ENCODE results near the gene CD2BP2.
"Not testable (repeated sequence)": the region's sequence is repeated elsewhere in the genome, so short reads cannot be mapped to it uniquely, and the experiment has no call there.

The CD2BP2 gene

GRCh38 chr16:30341971-30342370, 13.1 kb downstream of the CD2BP2 start:
- DNase-seq: not testable (repeated sequence)

- DNase-seq: no peak
Observed at GRCh38 chr16:30340621-30341020, 14.5 kb downstream of the CD2BP2 start.

GRCh38 chr16:30338715-30339114, 16.4 kb downstream of the CD2BP2 start:
- DNase-seq: not testable (repeated sequence)

GRCh38 chr16:30337964-30338357, 17.1 kb downstream of the CD2BP2 start:
- not testable (repeated sequence) for DNase-seq

GRCh38 chr16:30335598-30336474, 19.3 kb downstream of the CD2BP2 start:
- DNase-seq: no peak

GRCh38 chr16:30335028-30335597, 20.0 kb downstream of the CD2BP2 start:
- DNase-seq: peak; percentile 73

GRCh38 chr16:30334473-30334989, 20.6 kb downstream of the CD2BP2 start:
- DNase-seq: peak; percentile 65

GRCh38 chr16:30324220-30324619, 30.9 kb downstream of the CD2BP2 start:
- not testable (repeated sequence) for DNase-seq

GRCh38 chr16:30318647-30319046, 36.5 kb downstream of the CD2BP2 start:
- DNase-seq: not testable (repeated sequence)

- DNase-seq: not testable (repeated sequence)
Observed at GRCh38 chr16:30310937-30311336, 44.2 kb downstream of the CD2BP2 start.

GRCh38 chr16:30309255-30309654, 45.9 kb downstream of the CD2BP2 start:
- DNase-seq: not testable (repeated sequence)

Measured in HCEC 1CT (cell line).